Panc1 (cell line): ENCODE data around the gene YY1AP1. TPM values are rescaled to one million over a fixed set of nuclear protein-coding genes. Genes with fewer than 3 reads are reported as not detected.
"Not testable (repeated sequence)": the region's sequence is repeated elsewhere in the genome, so short reads cannot be mapped to it uniquely, and the experiment has no call there.

Experiments
- ATAC-seq: fragments of 200-7000 bp; cut with Tn5 transposase; 2 replicates; pipeline ENCODE4 v1.9.1; 2020; ENCODE audit warnings: mild to moderate bottlenecking, moderate library complexity
- BruUV-seq: library from RNA; stranded (reverse); fragments of 400-500 nt; replicated peaks from 2 replicates; lab custom pipeline; 2021; lab: Mats Ljungman, UMichigan
- CTCF ChIA-PET: fragments of 300-600 bp; sonication (Branson Sonifier 250); formaldehyde crosslinking; loops from one replicate; lab custom pipeline; 2022; ENCODE audit warnings: antibody characterized with exemption; lab: Charles Lee
- POLR2A ChIA-PET: fragments of 300-600 bp; sonication (Branson Sonifier 250); formaldehyde crosslinking; loops from one replicate; lab custom pipeline; 2022; ENCODE audit warnings: antibody characterized with exemption; lab: Charles Lee
- DNase-seq: peaks from one replicate; pipeline ENCODE4 v3.0.0-alpha.2; 2010; ENCODE audit warnings: low read depth, low spot score
- H3K27ac ChIP-seq: 2 replicates; pipeline ENCODE4 v1.5.1; 2011; ENCODE audit warnings: mild to moderate bottlenecking, low read length, inconsistent platforms
- H3K27me3 ChIP-seq: fragments of 200-500 bp; sonication (Bioruptor generic); 2 replicates; pipeline ENCODE4 v1.6.0; 2014; ENCODE audit warnings: low read length, inconsistent platforms; ENCODE audit not compliant: control insufficient read depth, insufficient read depth
- H3K36me3 ChIP-seq: fragments of 200-500 bp; sonication (Bioruptor generic); 2 replicates; pipeline ENCODE4 v1.5.1; 2014; ENCODE audit warnings: inconsistent platforms, mild to moderate bottlenecking, low read length, moderate library complexity; ENCODE audit not compliant: control insufficient read depth, insufficient read depth
- H3K4me1 ChIP-seq: 2 replicates; pipeline ENCODE4 v1.5.1; 2011; ENCODE audit warnings: inconsistent platforms, mild to moderate bottlenecking, low read length, moderate library complexity; ENCODE audit not compliant: control insufficient read depth, insufficient read depth
- H3K4me3 ChIP-seq, 2 experiments: 2 replicates each; pipeline ENCODE4 v1.5.1; 2011 to 2012; ENCODE audit warnings: low read depth in 2 of 2, low read length in 2 of 2, mild to moderate bottlenecking in 2 of 2, inconsistent platforms in 1 of 2, moderate library complexity in 1 of 2
- H3K9me3 ChIP-seq: fragments of 200-500 bp; sonication (Bioruptor generic); 2 replicates; pipeline ENCODE4 v1.5.1; 2014; ENCODE audit warnings: low read depth, mild to moderate bottlenecking, inconsistent platforms, low read length, moderate library complexity; ENCODE audit not compliant: control insufficient read depth, insufficient read depth
- POLR2AphosphoS5 ChIP-seq: IDR thresholded peaks from 2 replicates; pipeline ENCODE4 v1.6.1; 2012; ENCODE audit warnings: mild to moderate bottlenecking, low read depth, low read length, moderate library complexity
- SIN3A ChIP-seq: IDR thresholded peaks from 2 replicates; pipeline ENCODE4 v1.6.1; 2012; ENCODE audit warnings: low read depth, mild to moderate bottlenecking, low read length, moderate library complexity, borderline replicate concordance; ENCODE audit not compliant: insufficient read depth
- TCF7L2 ChIP-seq: IDR thresholded peaks from 2 replicates; pipeline ENCODE4 v1.6.1; 2011; ENCODE audit warnings: mild to moderate bottlenecking, low read depth, low read length, inconsistent platforms
- in situ Hi-C: cut with HindIII; loops from 2 replicates; pipeline ENCODE4 v1.10.0; 2016; ENCODE audit warnings: low sequenced_read_pairs, low pct_unique_long_range_greater_than_20kb
- intact Hi-C: fragments of 100-400 bp; cut with micrococcal nuclease; formaldehyde crosslinking; loops from one replicate; pipeline ENCODE4 v1.10.0; 2022; ENCODE audit not compliant: unreplicated experiment
- total RNA-seq: library from RNA; stranded (reverse); gene quantifications from one replicate; pipeline ENCODE4 v1.2.1, GENCODE V29; 2021; ENCODE audit not compliant: unreplicated experiment
- TF ChIP-seq, protein P1 (sequence below), 2 experiments: IDR thresholded peaks; 2 replicates each; pipeline ENCODE4 v1.6.1; 2011 to 2012; ENCODE audit warnings: low read depth in 2 of 2, control low read depth in 1 of 2, low read length in 1 of 2, mild to moderate bottlenecking in 1 of 2, moderate library complexity in 1 of 2; ENCODE audit not compliant: insufficient read depth in 1 of 2
- TF ChIP-seq, protein P2 (sequence below): fragments of 450-650 bp; IDR thresholded peaks from 2 replicates; pipeline ENCODE4 v1.5.1; 2017; ENCODE audit warnings: mild to moderate bottlenecking

The YY1AP1 gene
- total RNA-seq, 1 experiment from 2014 or later: 58.7 TPM

DNA sequence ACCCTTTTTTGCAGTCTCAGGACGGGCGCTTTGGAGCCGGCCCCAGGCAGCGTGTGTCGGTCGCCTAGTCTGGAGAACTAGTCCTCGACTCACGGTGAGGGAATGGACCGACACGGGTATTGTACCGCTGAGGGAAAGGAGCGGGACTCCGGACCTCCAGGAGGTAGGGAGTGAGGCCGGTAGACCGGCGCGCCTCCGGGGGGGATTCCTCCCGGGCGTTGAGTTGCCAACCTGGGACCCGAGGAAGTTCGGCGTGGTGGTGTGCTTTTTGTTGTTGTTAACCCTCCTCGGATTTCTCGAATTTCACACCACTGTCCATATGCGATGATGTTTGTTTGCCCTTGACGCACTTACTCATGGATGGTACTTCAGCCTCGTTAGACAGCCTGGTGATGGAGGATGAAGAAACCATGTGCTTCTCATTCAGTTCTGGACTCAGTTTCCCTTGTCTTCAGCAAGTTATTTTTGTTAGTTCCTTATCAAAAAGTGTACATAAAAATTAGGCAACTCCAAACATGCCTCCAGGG lies 570 bp upstream of the YY1AP1 start, which contains the start of gene DAP3:
TSS of gene DAP3 (plus strand) at position 11 of the 527 bp plus-strand sequence. CDS start 20,689 bp downstream, outside the sequence.
- TF ChIP-seq POLR2AphosphoS5: peak; percentile 68; the same call in 1 of the 2 replicates
- intact Hi-C loops, DNase-seq, H3K4me1 ChIP-seq, in situ Hi-C loops, H3K9me3 ChIP-seq, CTCF ChIA-PET, POLR2A ChIA-PET, ATAC-seq, H3K27me3 ChIP-seq: not testable (repeated sequence)
- Histone ChIP-seq H3K4me3 (peak within 1 kb of the TSS; percentile 86 to 89), H3K27ac (peak within 1 kb of the TSS; percentile 95), H3K36me3 (peaks cover 13% of the 10 kb centered on the region)
- BruUV-seq: TSS peak; percentile 78

DNA sequence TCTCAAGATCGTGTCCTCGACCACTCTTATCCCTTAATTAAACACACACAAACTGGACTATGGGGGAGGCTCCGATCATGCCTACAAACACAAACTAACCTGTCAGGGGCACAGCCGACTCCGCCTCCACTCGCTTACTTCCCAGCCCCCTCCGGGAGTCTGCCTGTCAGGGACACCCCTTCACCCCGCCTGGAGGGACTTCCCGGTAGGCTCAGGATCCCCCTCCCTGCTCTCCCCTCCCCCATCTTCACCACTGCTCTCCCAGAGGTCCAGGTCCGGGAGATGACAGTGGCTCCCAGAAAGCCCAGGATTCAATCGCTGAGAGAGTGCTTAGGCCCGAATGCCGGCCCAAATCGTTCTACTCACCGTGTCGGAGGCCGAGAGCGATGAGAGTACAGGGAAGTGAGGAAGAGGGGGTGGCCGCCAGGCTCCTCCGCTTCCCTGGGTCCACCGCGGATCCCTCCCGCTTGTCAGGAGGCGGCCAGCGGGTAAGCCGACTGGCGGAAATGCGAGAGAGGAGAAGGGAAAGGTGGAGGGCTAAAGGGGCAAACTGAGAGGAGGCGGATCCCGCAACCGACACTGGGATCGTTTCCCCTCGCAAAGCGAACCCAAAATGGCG lies 760 bp downstream of the YY1AP1 start:
- intact Hi-C loops: not testable (repeated sequence)

DNA sequence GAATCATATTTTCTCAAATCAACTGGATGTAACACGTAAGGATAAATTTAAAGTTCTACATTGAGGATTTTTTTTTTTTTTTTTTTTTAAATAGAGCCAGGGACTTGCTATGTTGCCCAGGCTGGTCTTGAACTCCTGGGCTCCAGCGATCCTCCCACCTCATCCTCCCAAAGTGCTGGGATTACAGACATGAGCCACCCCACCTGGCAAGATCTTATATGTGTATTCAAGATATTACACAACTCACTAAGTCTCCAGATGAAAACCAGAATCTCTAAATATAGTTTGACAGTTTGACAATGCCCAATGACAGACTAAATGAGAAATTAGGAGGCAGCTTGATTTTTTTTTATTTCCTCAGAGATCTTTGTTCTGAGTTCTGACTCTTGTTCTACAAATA lies 6.8 kb downstream of the YY1AP1 start:
- Histone ChIP-seq H3K4me1 (peaks cover 5% of the 10 kb centered on the region; the same call in 1 of the 2 replicates), H3K9me3 (no peaks in the 10 kb centered on the region), H3K27ac (no peak overlapping the region), H3K36me3 (peaks cover 22% of the 10 kb centered on the region; the same call in 1 of the 2 replicates), H3K4me3 (no peak overlapping the region), H3K27me3 (no peaks in the 10 kb centered on the region)
- DNase-seq (no peak), ATAC-seq (no peak)
- in situ Hi-C loops (no loop called here), intact Hi-C loops (no loop called here)
- no peak for TF ChIP-seq SIN3A
- TF ChIP-seq, protein P1, sequence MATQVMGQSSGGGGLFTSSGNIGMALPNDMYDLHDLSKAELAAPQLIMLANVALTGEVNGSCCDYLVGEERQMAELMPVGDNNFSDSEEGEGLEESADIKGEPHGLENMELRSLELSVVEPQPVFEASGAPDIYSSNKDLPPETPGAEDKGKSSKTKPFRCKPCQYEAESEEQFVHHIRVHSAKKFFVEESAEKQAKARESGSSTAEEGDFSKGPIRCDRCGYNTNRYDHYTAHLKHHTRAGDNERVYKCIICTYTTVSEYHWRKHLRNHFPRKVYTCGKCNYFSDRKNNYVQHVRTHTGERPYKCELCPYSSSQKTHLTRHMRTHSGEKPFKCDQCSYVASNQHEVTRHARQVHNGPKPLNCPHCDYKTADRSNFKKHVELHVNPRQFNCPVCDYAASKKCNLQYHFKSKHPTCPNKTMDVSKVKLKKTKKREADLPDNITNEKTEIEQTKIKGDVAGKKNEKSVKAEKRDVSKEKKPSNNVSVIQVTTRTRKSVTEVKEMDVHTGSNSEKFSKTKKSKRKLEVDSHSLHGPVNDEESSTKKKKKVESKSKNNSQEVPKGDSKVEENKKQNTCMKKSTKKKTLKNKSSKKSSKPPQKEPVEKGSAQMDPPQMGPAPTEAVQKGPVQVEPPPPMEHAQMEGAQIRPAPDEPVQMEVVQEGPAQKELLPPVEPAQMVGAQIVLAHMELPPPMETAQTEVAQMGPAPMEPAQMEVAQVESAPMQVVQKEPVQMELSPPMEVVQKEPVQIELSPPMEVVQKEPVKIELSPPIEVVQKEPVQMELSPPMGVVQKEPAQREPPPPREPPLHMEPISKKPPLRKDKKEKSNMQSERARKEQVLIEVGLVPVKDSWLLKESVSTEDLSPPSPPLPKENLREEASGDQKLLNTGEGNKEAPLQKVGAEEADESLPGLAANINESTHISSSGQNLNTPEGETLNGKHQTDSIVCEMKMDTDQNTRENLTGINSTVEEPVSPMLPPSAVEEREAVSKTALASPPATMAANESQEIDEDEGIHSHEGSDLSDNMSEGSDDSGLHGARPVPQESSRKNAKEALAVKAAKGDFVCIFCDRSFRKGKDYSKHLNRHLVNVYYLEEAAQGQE (IDR thresholded peaks at IDR 0.05; ENCODE audit: insufficient read depth in 1 of 2, low read depth in 2 of 2, low read length in 1 of 2): no peak
- TF ChIP-seq, protein P2, sequence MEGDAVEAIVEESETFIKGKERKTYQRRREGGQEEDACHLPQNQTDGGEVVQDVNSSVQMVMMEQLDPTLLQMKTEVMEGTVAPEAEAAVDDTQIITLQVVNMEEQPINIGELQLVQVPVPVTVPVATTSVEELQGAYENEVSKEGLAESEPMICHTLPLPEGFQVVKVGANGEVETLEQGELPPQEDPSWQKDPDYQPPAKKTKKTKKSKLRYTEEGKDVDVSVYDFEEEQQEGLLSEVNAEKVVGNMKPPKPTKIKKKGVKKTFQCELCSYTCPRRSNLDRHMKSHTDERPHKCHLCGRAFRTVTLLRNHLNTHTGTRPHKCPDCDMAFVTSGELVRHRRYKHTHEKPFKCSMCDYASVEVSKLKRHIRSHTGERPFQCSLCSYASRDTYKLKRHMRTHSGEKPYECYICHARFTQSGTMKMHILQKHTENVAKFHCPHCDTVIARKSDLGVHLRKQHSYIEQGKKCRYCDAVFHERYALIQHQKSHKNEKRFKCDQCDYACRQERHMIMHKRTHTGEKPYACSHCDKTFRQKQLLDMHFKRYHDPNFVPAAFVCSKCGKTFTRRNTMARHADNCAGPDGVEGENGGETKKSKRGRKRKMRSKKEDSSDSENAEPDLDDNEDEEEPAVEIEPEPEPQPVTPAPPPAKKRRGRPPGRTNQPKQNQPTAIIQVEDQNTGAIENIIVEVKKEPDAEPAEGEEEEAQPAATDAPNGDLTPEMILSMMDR: no peak
- TF ChIP-seq POLR2AphosphoS5: no peak
- TF ChIP-seq TCF7L2: no peak
- BruUV-seq: no TSS peak
- ChIA-PET CTCF (no interaction called here), POLR2A (interaction anchor here (0.7 kb wide), 1 partner anchor 34 kb away, joined by 3 read pairs; no protein-coding TSS in a partner anchor)

More for the DNA sequence above, 760 bp downstream of the YY1AP1 start:
- H3K9me3 ChIP-seq, in situ Hi-C loops, H3K4me1 ChIP-seq, BruUV-seq, POLR2A ChIA-PET, CTCF ChIA-PET, DNase-seq, H3K27me3 ChIP-seq: not testable (repeated sequence)
- ATAC-seq: peak; percentile 4; the same call in 1 of the 2 replicates
- Histone ChIP-seq H3K36me3 (peaks cover 13% of the 10 kb centered on the region), H3K4me3 (peak overlapping the region; percentile 86 to 89), H3K27ac (peak overlapping the region; percentile 95)
